BE2C (cell line): ENCODE data around the gene ITGB5.

Source experiments
- DNase-seq: peaks from one replicate; pipeline ENCODE4 v3.0.0-alpha.2; 2020
- H3K27me3 ChIP-seq: fragments of 250-450 bp; sonication (Bioruptor Pico); 2 replicates; pipeline ENCODE4 v1.5.1; 2020; ENCODE audit warnings: mild to moderate bottlenecking
- H3K36me3 ChIP-seq: fragments of 250-450 bp; sonication (Bioruptor Pico); 2 replicates; pipeline ENCODE4 v1.5.1; 2020; ENCODE audit warnings: mild to moderate bottlenecking
- H3K4me1 ChIP-seq: fragments of 250-450 bp; sonication (Bioruptor Pico); 2 replicates; pipeline ENCODE4 v1.5.1; 2020
- H3K4me3 ChIP-seq: 2 replicates; pipeline ENCODE4 v1.5.1; 2011; ENCODE audit warnings: low read depth, low read length
- H3K9me3 ChIP-seq: fragments of 250-450 bp; sonication (Bioruptor Pico); 2 replicates; pipeline ENCODE4 v1.5.1; 2020
- TF ChIP-seq, protein P1 (sequence below): IDR thresholded peaks from 2 replicates; pipeline ENCODE4 v1.5.1; 2012; ENCODE audit warnings: mild to moderate bottlenecking, low read depth, low read length

The ITGB5 gene

DNA sequence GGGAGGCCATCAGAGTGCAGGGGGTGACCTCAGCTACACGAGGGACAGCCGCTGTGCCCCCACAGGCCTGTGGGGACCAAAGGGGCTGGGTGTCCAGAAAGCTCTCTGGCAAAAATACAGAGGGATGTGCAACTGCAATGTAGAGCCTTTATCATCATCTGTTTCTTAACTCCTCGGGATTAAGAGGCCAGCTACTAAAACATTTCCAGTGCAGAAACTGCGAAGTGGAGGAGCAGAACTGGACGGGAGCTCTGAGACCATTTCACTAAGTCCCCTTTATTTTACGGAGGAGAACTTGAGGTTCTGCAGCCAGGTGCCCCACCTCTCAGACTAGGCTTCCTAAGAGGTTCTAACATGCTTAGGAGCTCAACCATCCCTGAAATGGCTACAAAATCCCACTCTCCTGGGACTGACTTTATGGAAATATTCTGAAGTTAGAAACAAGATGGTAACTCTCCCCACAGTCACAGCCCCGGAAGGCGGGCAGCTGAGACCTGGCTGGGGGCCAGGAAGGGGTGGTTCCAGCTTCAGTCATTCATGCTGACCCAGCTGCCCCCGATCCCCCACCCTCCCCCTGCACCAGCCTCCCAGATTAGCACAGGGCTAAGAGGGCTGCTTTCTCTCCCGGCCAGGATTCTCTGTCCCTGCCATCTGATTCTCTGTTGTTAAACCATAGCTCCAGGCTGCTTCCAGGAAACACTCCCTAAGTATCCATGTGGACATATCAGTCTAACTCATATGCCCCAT lies 116.7 kb downstream of the ITGB5 start:
- Histone ChIP-seq H3K9me3 (no peaks in the 10 kb centered on the region), H3K36me3 (peaks cover 12% of the 10 kb centered on the region), H3K4me3 (no peak overlapping the region), H3K27me3 (no peaks in the 10 kb centered on the region), H3K4me1 (peaks cover 37% of the 10 kb centered on the region)
- TF ChIP-seq, protein P1, sequence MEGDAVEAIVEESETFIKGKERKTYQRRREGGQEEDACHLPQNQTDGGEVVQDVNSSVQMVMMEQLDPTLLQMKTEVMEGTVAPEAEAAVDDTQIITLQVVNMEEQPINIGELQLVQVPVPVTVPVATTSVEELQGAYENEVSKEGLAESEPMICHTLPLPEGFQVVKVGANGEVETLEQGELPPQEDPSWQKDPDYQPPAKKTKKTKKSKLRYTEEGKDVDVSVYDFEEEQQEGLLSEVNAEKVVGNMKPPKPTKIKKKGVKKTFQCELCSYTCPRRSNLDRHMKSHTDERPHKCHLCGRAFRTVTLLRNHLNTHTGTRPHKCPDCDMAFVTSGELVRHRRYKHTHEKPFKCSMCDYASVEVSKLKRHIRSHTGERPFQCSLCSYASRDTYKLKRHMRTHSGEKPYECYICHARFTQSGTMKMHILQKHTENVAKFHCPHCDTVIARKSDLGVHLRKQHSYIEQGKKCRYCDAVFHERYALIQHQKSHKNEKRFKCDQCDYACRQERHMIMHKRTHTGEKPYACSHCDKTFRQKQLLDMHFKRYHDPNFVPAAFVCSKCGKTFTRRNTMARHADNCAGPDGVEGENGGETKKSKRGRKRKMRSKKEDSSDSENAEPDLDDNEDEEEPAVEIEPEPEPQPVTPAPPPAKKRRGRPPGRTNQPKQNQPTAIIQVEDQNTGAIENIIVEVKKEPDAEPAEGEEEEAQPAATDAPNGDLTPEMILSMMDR: no peak
- DNase-seq: peak; percentile 96

DNA sequence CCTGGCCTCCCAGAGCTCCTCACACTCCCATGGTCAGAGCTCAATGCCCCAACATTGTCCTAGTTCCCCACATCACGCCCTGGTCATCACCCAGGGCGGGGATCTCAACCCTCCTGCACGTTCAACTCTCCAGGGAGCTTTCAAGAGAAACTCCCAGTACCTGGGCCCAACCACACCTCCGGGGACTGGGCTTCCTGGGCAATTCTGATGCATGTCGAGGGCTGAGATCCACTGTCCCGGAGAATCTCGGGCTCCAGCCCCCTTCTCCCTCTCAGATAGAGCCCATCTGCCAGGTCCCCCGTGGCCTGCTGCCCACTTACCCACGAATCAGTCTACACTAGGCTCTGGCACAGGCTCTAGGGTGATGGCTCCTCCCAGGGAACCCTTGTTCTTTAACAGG lies 117.7 kb downstream of the ITGB5 start:
- Histone ChIP-seq H3K36me3 (peaks cover 15% of the 10 kb centered on the region), H3K4me3 (no peak overlapping the region), H3K4me1 (peaks cover 37% of the 10 kb centered on the region), H3K9me3 (no peaks in the 10 kb centered on the region), H3K27me3 (no peaks in the 10 kb centered on the region)
- TF ChIP-seq, protein P1: no peak
- no peak for DNase-seq

DNA sequence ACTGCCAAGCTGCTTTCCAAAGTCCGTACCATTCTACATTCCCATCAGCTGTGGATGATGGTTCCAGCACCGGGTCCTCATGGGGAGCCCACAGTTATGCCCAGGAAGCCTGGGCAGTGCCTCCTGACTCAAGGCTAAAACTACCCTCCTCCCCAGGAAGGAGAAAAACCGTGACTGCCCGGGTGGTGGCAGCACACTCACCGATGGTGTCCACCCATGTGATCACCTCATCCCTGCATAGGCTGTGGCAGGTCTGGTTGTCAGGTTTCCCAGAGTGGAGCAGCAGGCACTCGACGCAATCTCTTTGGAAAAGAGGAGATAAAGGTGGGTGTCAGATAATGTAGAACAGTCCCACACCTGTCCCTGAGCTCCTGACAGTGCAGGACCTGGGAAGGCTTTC lies 118.4 kb downstream of the ITGB5 start:
- TF ChIP-seq, protein P1: peak; percentile 53
- H3K27me3 ChIP-seq: no peaks in the 10 kb centered on the region
- H3K36me3 ChIP-seq: peaks cover 12% of the 10 kb centered on the region
- H3K4me3 ChIP-seq: no peak overlapping the region
- H3K9me3 ChIP-seq: no peaks in the 10 kb centered on the region
- peak; percentile 68 for DNase-seq
- peaks cover 33% of the 10 kb centered on the region for H3K4me1 ChIP-seq

DNA sequence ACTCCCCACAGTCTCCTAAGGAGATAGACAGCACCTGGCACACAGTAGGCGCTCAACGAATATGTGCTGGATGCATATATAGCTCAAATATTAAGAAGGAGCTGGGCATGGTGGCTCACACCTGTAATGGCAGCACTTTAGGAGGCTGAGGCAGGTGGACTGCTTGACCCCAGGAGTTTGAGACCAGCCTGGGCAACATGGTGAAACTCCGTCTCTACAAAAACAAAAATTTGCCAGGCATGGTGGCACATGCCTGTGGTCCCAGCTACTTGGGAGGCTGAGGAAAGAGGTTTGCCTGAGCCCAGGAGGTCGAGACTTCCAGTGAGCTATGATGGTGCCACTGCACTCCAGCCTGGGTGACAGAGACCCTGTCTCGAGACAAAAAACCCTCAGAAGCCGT lies 119.5 kb downstream of the ITGB5 start:
- Histone ChIP-seq H3K4me3 (no peak overlapping the region), H3K9me3 (no peaks in the 10 kb centered on the region), H3K27me3 (no peaks in the 10 kb centered on the region), H3K4me1 (peaks cover 24% of the 10 kb centered on the region), H3K36me3 (peaks cover 8% of the 10 kb centered on the region; the same call in 1 of the 2 replicates)
- TF ChIP-seq, protein P1: no peak
- DNase-seq: no peak

DNA sequence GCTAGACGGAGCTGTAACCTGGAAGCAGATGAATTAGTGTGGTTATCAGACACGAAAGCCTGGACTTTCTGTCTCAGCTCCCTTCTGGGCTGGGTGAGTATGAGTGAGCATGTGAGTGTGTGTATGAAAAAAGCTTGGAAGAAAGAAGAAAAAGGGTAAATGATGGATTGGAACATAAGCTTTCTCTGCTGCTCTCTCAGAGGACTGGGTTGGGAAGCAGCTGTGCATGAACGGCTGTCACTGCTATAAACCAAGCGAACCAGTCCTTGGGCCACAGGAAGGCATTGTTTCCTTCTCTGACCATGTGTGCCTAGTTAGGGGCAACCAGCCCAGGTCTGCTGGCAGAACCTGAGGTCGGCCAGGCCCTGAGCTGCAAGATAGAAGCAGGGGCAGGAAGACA lies 119.9 kb downstream of the ITGB5 start:
- Histone ChIP-seq H3K9me3 (no peaks in the 10 kb centered on the region), H3K4me3 (no peak overlapping the region), H3K36me3 (peaks cover 8% of the 10 kb centered on the region; the same call in 1 of the 2 replicates), H3K27me3 (no peaks in the 10 kb centered on the region), H3K4me1 (peaks cover 24% of the 10 kb centered on the region)
- TF ChIP-seq, protein P1: no peak
- DNase-seq: no peak
